ENCODE measurements around the gene ABCB6.
A peak's percentile ranks its signal among the peaks of the same experiment; 100 is the strongest.

Gene ABCB6

DNA sequence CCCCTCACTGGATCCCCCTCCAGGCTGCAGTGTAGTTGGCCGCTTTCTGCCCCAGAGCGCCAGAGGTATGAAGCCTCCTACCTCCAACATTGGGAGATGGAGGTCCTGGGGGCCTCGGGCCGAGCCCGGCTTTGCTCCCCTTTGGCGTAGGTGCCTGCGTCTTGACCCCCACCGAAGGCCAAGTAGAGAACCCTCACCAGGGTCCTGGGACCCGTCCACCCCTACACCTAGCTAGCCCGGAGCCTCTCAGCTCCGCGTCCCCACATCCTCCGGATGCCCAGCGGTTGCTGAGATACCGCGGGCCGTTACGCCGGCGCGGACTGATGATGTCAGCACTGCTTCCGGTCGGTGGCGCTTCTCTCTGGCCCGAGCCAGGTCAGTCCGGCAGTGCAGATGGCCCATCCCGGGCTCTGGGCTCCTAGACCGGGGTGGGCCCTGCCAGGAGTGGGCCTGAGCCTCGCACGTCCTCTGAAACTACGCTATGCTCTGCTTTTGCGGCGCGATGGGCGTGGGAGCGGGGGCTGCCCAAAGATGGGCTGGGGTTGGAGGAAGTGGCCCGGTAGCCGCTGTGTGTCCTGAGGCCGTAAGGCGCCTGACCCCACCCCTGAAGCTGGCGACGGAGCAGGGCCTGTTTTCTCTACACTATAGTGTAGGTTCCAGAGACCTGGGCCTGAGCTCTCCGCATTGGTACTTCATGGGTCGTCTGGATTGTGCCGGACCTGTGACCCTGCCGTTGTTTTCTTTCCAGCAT is 26.6 kb upstream of the ABCB6 start, which contains the start of the genes GLB1L and STK16 (continued):
- TF ChIP-seq KLF9 (tag by site-specific recombination; IDR thresholded peaks at IDR 0.05; ENCODE audit: low read depth) (no peak; the same call in 1 of the 2 replicates), ZEB2 (tag by site-specific recombination; IDR thresholded peaks at IDR 0.05) (peak; percentile 73), ZNF701 (tag by site-specific recombination; IDR thresholded peaks at IDR 0.05) (no peak), ZNF624 (tag by site-specific recombination; IDR thresholded peaks at IDR 0.05) (no peak), ZNF600 (tag by site-specific recombination; IDR thresholded peaks at IDR 0.05) (peak; percentile 56), BCL11A (tag by site-specific recombination; IDR thresholded peaks at IDR 0.05; ENCODE audit: low read depth) (no peak), ZIC2 (tag by site-specific recombination; IDR thresholded peaks at IDR 0.05) (no peak), ZNF423 (tag by site-specific recombination; IDR thresholded peaks at IDR 0.05) (no peak), RBAK (tag by site-specific recombination; IDR thresholded peaks at IDR 0.05) (no peak), ZNF311 (tag by site-specific recombination; IDR thresholded peaks at IDR 0.05; ENCODE audit: borderline replicate concordance) (no peak), ZNF785 (tag by site-specific recombination; IDR thresholded peaks at IDR 0.05) (no peak), ZNF549 (tag by site-specific recombination; IDR thresholded peaks at IDR 0.05) (no peak), ZNF585B (tag by site-specific recombination; IDR thresholded peaks at IDR 0.05) (no peak), PRDM10 (tag by site-specific recombination; IDR thresholded peaks at IDR 0.05) (peak; percentile 73), OSR2 (tag by site-specific recombination; IDR thresholded peaks at IDR 0.05) (no peak), ZNF529 (tag by site-specific recombination; IDR thresholded peaks at IDR 0.05; ENCODE audit: insufficient replicate concordance) (no peak), SALL2 (tag by site-specific recombination; IDR thresholded peaks at IDR 0.05; ENCODE audit: borderline replicate concordance) (no peak), ZNF18 (tag by site-specific recombination; IDR thresholded peaks at IDR 0.05) (no peak), ZNF138 (tag by site-specific recombination; IDR thresholded peaks at IDR 0.05; ENCODE audit: borderline replicate concordance) (no peak), ZNF530 (tag by site-specific recombination; IDR thresholded peaks at IDR 0.05; ENCODE audit: low read depth) (no peak), ZNF37A (tag by site-specific recombination; IDR thresholded peaks at IDR 0.05) (no peak), ZNF426 (tag by site-specific recombination; IDR thresholded peaks at IDR 0.05) (no peak), HOXC10 (CRISPR knock-in tag; IDR thresholded peaks at IDR 0.05) (no peak), ZNF23 (tag by site-specific recombination; IDR thresholded peaks at IDR 0.05; ENCODE audit: borderline replicate concordance) (no peak), ZNF664 (tag by site-specific recombination; IDR thresholded peaks at IDR 0.05) (no peak), ZBTB21 (tag by site-specific recombination; IDR thresholded peaks at IDR 0.05) (0 out of 2 replicates have a peak, but pooled peaks have one; percentile 36)
- TF ChIP-seq, protein P1, sequence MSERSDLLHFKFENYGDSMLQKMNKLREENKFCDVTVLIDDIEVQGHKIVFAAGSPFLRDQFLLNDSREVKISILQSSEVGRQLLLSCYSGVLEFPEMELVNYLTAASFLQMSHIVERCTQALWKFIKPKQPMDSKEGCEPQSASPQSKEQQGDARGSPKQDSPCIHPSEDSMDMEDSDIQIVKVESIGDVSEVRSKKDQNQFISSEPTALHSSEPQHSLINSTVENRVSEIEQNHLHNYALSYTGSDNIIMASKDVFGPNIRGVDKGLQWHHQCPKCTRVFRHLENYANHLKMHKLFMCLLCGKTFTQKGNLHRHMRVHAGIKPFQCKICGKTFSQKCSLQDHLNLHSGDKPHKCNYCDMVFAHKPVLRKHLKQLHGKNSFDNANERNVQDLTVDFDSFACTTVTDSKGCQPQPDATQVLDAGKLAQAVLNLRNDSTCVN (tag by site-specific recombination; optimal IDR thresholded peaks at IDR 0.05) = peak; percentile 41
- TF ChIP-seq, protein P2, sequence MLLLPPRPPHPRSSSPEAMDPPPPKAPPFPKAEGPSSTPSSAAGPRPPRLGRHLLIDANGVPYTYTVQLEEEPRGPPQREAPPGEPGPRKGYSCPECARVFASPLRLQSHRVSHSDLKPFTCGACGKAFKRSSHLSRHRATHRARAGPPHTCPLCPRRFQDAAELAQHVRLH (tag by site-specific recombination; IDR thresholded peaks at IDR 0.05) = peak; percentile 89
- TF ChIP-seq, protein P3, sequence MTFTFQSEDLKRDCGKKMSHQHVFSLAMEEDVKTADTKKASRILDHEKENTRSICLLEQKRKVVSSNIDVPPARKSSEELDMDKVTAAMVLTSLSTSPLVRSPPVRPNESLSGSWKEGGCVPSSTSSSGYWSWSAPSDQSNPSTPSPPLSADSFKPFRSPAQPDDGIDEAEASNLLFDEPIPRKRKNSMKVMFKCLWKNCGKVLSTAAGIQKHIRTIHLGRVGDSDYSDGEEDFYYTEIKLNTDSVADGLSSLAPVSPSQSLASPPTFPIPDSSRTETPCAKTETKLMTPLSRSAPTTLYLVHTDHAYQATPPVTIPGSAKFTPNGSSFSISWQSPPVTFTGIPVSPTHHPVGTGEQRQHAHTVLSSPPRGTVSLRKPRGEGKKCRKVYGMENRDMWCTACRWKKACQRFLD (tag by site-specific recombination; IDR thresholded peaks at IDR 0.05) = no peak
- TF ChIP-seq, protein P4, sequence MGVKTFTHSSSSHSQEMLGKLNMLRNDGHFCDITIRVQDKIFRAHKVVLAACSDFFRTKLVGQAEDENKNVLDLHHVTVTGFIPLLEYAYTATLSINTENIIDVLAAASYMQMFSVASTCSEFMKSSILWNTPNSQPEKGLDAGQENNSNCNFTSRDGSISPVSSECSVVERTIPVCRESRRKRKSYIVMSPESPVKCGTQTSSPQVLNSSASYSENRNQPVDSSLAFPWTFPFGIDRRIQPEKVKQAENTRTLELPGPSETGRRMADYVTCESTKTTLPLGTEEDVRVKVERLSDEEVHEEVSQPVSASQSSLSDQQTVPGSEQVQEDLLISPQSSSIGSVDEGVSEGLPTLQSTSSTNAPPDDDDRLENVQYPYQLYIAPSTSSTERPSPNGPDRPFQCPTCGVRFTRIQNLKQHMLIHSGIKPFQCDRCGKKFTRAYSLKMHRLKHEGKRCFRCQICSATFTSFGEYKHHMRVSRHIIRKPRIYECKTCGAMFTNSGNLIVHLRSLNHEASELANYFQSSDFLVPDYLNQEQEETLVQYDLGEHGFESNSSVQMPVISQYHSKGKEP (tag by site-specific recombination; IDR thresholded peaks at IDR 0.05) = no peak
